HG03196 (cell line): Measurements from ENCODE around the gene CHST1.

Experiments
- ATAC-seq: cut with Tn5 transposase; IDR thresholded peaks from one replicate; pipeline ENCODE4 v1.9.1; 2021; ENCODE audit not compliant: unreplicated experiment

The CHST1 gene

GRCh38 chr11:45607995-45608394 is 57.4 kb downstream of the CHST1 start:
- ATAC-seq = no peak

- ATAC-seq = no peak
Observed at GRCh38 chr11:45606514-45607281, 58.7 kb downstream of the CHST1 start.

DNA sequence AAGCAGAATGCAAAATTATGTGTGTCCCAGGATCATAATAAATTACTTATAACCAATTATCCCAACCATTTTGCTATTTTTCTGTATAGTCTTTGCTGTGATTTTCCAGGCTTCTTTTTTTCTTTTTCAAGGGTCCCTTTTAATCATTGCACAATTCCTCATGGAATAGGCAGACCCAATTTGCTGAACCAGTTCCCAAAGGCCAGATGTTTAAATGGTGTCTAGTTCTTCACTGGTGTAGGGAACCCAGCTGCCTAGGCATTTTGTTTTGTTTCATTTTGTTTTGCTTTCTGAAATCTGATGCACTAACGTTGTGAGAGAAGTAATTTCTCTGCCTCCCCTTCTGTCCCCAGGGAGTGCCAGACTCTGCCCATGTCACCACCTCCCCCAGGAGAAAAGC is 60.4 kb downstream of the CHST1 start:
- ATAC-seq = no peak

GRCh38 chr11:45603946-45604682 is 61.3 kb downstream of the CHST1 start:
- no peak for ATAC-seq

GRCh38 chr11:45599161-45599943 is 66.1 kb downstream of the CHST1 start:
- ATAC-seq = no peak
